Tibial nerve (tissue), 4 donors: ENCODE measurements around the gene IL27RA. TPM values are rescaled to one million over a fixed set of nuclear protein-coding genes. Genes with fewer than 3 reads are reported as not detected.

ENCODE experiments used
- DNase-seq, 2 donors: peaks; one replicate each; pipeline ENCODE4 v3.0.0-alpha.2; 2019; ENCODE audit warnings: low spot score in 2 of 2
- H3K27ac ChIP-seq, 4 donors: fragments of 200-600 bp; sonication (generic) in 3 of 4; one replicate each; pipeline ENCODE4 v1.5.1; 2017 to 2019; ENCODE audit warnings: mild to moderate bottlenecking in 1 of 4
- H3K27me3 ChIP-seq, 2 donors: fragments of 200-600 bp; sonication (generic) in 1 of 2; one replicate each; pipeline versions ENCODE4 v1.5.1 to v1.6.0; 2017 to 2019
- H3K36me3 ChIP-seq, 3 donors: fragments of 200-600 bp; sonication (generic); one replicate each; pipeline ENCODE4 v1.5.1; 2018 to 2019
- H3K4me1 ChIP-seq, 4 donors: fragments of 200-600 bp; sonication (generic) in 3 of 4; one replicate each; pipeline ENCODE4 v1.5.1; 2017 to 2019
- H3K4me3 ChIP-seq, 4 donors: fragments of 200-600 bp; sonication (generic) in 3 of 4; one replicate each; pipeline ENCODE4 v1.5.1; 2017 to 2019; ENCODE audit warnings: mild to moderate bottlenecking in 1 of 4, moderate library complexity in 1 of 4
- H3K9me3 ChIP-seq, 4 donors: fragments of 200-600 bp; sonication (generic) in 3 of 4; one replicate each; pipeline ENCODE4 v1.5.1; 2017 to 2019
- CTCF ChIP-seq, 5 experiments: fragments of 200-600 bp in 3 of 5; fragments of 450-650 bp in 2 of 5; sonication (generic) in 3 of 5; IDR thresholded peaks; one replicate each; pipeline ENCODE4 v1.5.1; 2016 to 2019; ENCODE audit warnings: antibody characterized with exemption in 5 of 5, mild to moderate bottlenecking in 3 of 5, moderate library complexity in 2 of 5
- EP300 ChIP-seq, 2 donors: sonication (generic); formaldehyde crosslinking; IDR thresholded peaks; one replicate each; pipeline ENCODE4 v1.6.1; 2017; ENCODE audit warnings: antibody characterized with exemption in 2 of 2, mild to moderate bottlenecking in 1 of 2
- POLR2A ChIP-seq, 2 donors: fragments of 450-650 bp; IDR thresholded peaks; one replicate each; pipeline ENCODE4 v1.6.1; 2017; ENCODE audit warnings: antibody characterized with exemption in 2 of 2, mild to moderate bottlenecking in 2 of 2, moderate library complexity in 2 of 2
- WGBS, 2 donors: methylation state at CpG; one replicate each; pipeline ENCODE4 v1.1.5; 2018; 5-methylcytosine and 5-hydroxymethylcytosine counted together
- total RNA-seq, 4 donors: library from RNA; depleted of rRNA; stranded (reverse); fragments of >200 nt; gene quantifications; one replicate each; pipeline ENCODE4 v1.1.0, GENCODE V29; 2016

Gene IL27RA
- total RNA-seq, 4 donors from 2014 or later: 2.4 to 3.5 (median 3.0) TPM

DNA sequence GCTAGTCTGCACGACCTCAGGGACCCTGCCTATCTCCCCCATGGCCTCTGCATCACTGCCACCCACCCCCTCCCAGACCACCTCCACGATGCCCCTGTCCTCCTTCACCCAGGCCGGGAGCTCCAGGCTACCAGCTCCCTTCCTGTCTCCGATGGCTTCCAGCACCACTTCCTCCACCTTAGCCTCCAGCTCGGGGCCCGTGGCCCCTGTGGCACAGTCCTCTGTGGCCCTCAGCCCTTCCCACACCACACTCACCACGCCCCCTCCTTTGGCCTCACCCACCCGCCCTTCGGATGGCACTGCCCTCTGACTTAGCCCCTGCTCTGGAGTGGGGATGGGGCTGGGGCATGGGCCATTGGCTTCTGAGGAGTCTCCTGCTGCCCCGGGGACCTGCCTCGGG, 23.2 kb downstream of the IL27RA start:
- H3K9me3 ChIP-seq: peaks cover 0 to 17% (median 0%) of the 10 kb centered on the region in 4 donors
- no peak overlapping the region for H3K4me3 ChIP-seq
- WGBS, 2 donors: 63 to 66% methylated on average over 11 of the region's 11 CpGs

DNA sequence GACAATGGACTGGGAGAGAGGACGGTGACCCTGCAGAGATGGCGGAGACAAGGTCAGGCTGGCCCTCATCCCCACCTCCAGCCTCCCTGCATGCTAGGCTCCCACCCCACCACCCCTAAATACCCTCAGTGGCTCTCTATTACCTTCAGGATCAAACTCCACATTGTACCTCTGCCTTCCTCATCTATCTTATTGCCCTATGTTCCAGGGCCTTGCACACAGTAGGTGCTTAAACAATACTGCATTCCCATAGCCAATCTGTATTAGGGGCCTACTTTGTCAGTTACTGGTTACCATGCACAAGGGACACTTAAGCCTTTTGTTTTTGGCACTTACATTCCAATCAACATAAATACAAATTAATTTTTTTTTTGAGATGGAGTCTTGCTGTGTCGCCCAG, 23.8 kb downstream of the IL27RA start:
- 79 to 86% methylated on average over 3 of the region's 3 CpGs for WGBS, 2 donors
- Histone ChIP-seq H3K36me3 (peaks cover 0 to 18% (median 0%) of the 10 kb centered on the region in 3 donors), H3K4me1 (peaks cover 0 to 22% (median 5%) of the 10 kb centered on the region in 4 donors), H3K27me3 (peaks cover 2 to 39% of the 10 kb centered on the region in 2 donors), H3K27ac (no peak overlapping the region), H3K9me3 (peaks cover 0 to 17% (median 0%) of the 10 kb centered on the region in 4 donors), H3K4me3 (no peak overlapping the region)
- TF ChIP-seq EP300 (IDR thresholded peaks at IDR 0.05) (no peak), POLR2A (IDR thresholded peaks at IDR 0.05) (no peak), CTCF (IDR thresholded peaks at IDR 0.05) (no peak)
- no peak for DNase-seq

More for the DNA sequence above, 23.2 kb downstream of the IL27RA start:
- H3K27me3 ChIP-seq: peaks cover 2 to 32% of the 10 kb centered on the region in 2 donors
- H3K36me3 ChIP-seq: peaks cover 0 to 18% (median 0%) of the 10 kb centered on the region in 3 donors
- TF ChIP-seq EP300 (IDR thresholded peaks at IDR 0.05): no peak
- no peak for TF ChIP-seq CTCF (IDR thresholded peaks at IDR 0.05)
- no peak for TF ChIP-seq POLR2A (IDR thresholded peaks at IDR 0.05)
- H3K4me1 ChIP-seq: peaks cover 0 to 22% (median 5%) of the 10 kb centered on the region in 4 donors
- no peak for DNase-seq
- no peak overlapping the region for H3K27ac ChIP-seq

DNA sequence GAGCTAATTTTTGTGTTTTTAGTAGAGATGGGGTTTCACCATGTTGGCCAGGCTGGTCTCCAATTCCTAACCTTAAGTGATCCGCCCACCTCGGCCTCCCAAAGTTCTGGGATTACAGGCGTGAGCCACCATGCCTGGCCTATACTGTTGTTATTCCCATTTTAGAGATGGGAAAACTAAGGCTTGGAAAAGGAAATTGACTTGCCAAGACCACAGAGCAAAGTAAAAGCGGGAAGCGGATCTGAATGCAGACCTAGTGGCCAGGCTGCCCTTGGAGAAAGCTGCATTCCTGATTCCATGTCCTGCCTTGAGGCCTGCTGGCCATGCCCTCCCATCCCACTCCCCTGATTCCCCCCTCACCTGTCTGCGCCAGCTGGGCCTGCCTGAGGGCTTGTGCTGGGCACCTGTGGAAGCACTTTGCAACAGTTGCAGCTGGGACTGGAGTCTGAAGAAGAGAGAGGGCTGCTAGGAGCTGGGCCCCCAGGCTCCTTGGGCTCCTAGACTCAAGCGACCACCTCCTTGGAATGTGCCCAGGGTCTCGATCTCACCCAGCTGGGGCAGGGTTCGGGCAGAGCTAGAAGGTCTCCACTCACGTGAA, 24.6 kb downstream of the IL27RA start:
- TF ChIP-seq POLR2A (IDR thresholded peaks at IDR 0.05) (no peak), EP300 (IDR thresholded peaks at IDR 0.05) (no peak), CTCF (IDR thresholded peaks at IDR 0.05) (no peak)
- Histone ChIP-seq H3K27ac (no peak overlapping the region), H3K4me1 (peaks cover 0 to 22% (median 5%) of the 10 kb centered on the region in 4 donors), H3K4me3 (no peak overlapping the region), H3K36me3 (peaks cover 0 to 18% (median 0%) of the 10 kb centered on the region in 3 donors), H3K9me3 (peaks cover 0 to 17% (median 0%) of the 10 kb centered on the region in 4 donors), H3K27me3 (peaks cover 2 to 45% of the 10 kb centered on the region in 2 donors)
- no peak for DNase-seq
- 91 to 93% methylated on average over 9 of the region's 10 CpGs for WGBS, 2 donors

- TF ChIP-seq CTCF (IDR thresholded peaks at IDR 0.05) (no peak), EP300 (IDR thresholded peaks at IDR 0.05) (no peak), POLR2A (IDR thresholded peaks at IDR 0.05) (no peak)
- WGBS, 2 donors: 26 to 33% methylated on average over 18 to 19 of the region's 19 CpGs
- Histone ChIP-seq H3K4me1 (peaks cover 0 to 22% (median 5%) of the 10 kb centered on the region in 4 donors), H3K27me3 (peaks cover 2 to 52% of the 10 kb centered on the region in 2 donors), H3K27ac (no peak overlapping the region), H3K4me3 (peak overlapping the region in 3 of 4 donors; percentile 18 to 48 (median 28)), H3K9me3 (peaks cover 0 to 17% (median 0%) of the 10 kb centered on the region in 4 donors), H3K36me3 (peaks cover 0 to 14% (median 0%) of the 10 kb centered on the region in 3 donors)
- no peak for DNase-seq
These were observed 25.3 kb downstream of the IL27RA start for GRCh38 chr19:14056741-14057356.
